Stimulated activated CD8-positive, alpha-beta memory T cell treated with anti-CD3 and anti-CD28 coated beads, Interleukin-4, amount 100 ng/mL, for 48 hours (primary cell): ENCODE results near the gene EPHA3.
"Not testable (repeated sequence)": the region's sequence is repeated elsewhere in the genome, so short reads cannot be mapped to it uniquely, and the experiment has no call there.

Experiments used
- DNase-seq: peaks from one replicate; pipeline ENCODE4 v3.0.0-alpha.2; 2020

Gene EPHA3

DNA sequence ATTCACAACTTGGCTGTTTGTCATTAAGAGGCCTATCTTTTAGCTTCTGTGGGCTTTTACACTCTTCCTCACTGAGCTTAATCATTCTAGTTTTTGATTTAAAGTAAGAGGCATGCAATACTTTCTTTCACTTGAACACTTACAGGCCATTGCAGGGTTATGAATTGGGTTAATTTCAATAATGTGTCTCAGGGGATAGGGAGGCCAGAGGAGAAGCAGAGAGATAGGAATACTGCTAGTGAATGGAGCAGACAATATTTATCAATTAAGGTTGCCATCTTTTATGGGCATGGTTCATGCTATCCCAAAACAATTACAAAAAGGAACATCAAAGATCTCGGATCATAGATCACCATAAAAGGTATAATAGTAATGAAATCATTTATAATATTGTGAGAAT is 189.8 kb downstream of the EPHA3 start:
- no peak for DNase-seq

DNA sequence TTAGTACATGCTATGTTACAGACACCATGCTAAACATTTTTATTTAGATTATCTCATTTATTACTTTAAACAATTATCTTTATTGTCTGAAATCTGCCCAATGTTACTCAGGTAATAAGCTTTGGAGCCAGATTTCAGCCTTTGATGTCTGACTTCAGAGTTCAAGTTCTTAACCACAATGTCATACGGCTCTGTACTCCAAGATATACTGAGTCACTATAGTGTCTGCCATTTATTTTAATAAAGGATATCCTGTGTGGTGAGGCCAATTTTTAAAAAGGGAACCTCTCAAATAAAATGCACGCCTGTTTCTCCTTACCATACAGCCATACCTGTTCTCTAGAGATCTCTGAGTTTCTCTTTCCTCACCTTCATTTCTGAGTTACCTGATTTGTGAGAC is 193.1 kb downstream of the EPHA3 start:
- DNase-seq = no peak

DNA sequence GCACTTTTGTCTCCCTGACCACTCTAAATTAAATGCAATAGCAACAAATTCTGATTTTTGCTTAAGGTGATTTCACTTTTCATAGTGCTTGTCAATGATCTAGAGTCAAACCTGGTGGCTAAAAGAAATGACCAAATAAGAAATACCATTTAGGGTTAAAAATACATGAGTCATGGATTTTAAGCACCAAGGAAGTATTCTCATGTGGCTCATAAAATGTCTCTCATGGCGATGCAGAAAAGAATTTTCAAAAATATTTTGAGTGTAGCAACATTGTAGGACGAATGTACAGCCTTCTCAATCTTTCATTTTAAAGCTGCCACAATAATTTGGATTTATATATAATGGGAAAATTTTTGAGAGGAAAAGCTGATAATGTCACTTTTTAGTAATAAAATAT is 193.6 kb downstream of the EPHA3 start:
- DNase-seq = no peak

DNA sequence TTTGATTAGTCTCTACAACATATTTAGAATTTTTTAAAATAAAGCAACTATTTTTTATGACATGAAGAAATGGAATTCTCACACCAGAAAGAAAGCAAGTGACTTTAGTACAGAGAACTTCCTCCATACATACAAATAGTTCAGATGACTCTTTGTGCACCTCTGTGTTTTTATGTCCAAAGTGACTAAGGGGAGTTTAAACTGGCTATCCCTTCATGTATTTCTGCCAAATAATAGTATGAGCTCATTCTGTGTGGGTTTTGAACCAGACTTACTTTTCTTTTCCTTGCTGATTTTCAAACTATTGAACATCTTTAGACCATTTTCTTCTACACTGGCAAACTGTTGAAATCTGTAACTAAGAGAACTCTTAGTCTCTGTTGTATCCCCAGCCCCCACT is 196.3 kb downstream of the EPHA3 start:
- DNase-seq = no peak

DNA sequence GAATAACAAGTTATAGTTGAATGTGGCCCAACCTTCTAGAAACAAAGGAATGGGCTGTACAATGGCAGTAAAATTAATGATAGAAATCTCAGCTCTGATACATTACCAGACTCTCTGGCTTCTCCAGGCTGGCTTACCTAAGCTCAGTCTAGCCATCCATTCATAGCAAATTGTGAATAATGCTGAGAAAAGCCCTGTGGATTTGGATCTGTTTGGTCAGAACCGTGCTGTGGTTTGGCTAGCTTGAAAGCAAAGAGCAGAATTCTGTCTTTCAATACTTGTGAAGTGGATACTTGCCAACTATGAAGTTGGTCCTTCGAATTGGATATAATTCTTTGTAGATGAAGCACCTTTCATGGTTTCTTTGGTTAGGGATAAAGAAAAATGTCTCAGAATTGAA is 199.1 kb downstream of the EPHA3 start:
- DNase-seq = no peak

DNA sequence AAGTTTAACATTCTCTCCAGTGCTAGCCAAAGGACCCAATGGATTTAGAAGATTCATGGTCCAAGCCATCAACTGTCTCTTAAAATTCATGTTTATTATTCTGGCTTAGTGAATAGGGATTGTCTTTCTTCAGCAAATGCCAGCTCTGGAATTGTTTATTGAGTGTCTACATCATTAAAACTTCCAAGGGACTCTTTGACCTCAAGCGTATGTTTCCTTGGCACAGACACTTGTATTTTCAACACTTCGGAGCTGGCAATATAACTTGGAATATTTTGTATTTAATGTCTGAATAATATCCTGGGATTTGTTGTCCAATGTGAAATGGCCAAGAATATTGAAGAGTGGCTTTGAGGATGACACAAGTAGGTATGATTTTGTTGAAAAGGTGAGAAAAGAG is 204.2 kb downstream of the EPHA3 start:
- DNase-seq = no peak

DNA sequence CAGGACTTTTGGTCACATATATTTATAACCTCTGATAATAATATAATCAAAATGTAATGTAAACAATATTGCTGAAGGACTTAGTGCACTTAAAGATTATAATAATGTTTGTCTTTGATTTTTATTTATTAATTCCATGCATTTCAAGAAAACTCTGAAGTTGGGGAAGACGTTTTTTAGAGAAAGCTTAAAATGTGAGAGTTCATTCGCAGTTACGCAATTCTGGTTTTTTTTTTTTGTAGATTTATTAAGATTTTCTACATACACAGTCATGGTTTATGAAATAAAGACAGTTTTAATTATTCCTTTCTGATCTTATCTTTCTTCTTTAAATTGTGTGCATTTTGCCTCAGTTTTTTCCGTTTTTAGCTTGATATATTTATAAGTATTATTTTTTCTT is 204.7 kb downstream of the EPHA3 start:
- no peak for DNase-seq

DNA sequence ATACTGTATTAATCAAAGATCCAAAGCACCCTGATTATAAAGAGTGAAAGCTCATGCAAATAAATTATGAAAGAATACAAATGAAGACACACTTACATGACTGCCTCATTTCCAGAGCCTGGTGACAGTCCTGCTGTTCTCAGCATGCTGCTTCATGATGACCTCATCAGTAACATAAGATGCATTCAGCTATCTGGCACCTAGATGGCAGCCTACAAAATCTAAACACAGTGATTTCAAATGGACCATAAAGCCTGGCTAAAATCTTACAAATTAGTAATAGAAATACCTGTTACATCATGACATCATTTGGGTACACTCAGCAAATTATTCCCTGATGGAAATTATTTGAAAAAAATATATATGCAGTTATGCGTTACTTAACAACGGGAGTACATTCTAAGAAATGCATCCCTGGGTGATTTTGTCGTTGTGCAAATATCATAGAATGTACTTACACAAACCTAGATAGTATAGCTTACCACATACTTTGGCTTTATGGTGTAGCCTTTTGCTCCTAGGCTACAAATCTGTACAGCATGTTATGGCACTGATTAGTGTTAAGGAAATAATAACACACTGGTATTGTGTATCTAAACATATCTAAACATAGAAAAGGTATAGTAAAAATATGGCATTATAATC is 207.2 kb downstream of the EPHA3 start:
- no peak for DNase-seq

DNA sequence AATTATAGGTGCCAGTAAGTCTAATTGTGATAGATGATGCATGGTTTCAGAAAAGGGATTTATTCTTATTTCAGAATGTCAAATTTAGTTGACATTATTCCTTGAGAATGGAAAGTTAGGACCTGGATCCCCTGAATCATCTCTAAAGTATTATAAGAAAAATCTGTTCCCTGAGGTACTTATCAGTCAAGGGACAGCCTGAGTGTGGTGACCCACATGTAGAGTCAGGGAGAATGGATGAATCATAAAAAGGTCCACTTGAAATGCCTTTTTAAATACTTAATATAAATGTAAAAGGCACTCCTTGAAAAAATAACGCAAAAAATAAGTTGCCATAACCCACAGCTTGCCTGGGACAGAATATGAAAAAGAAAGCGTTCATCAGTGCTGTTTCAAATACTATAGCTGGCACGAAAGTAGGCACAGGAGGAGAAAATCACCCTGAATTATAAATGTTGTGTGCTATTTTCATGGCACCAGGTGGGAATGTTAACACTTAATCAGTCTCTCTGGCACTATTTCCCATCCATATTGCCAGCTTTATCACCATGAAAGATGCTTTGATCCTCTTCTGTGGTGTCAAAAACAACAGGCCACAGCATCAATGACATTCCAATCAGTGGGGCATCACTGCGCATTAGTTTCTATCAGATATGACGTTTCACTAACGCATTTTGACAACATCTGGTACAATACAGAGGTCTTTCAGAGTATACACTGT is 208.5 kb downstream of the EPHA3 start:
- no peak for DNase-seq

DNA sequence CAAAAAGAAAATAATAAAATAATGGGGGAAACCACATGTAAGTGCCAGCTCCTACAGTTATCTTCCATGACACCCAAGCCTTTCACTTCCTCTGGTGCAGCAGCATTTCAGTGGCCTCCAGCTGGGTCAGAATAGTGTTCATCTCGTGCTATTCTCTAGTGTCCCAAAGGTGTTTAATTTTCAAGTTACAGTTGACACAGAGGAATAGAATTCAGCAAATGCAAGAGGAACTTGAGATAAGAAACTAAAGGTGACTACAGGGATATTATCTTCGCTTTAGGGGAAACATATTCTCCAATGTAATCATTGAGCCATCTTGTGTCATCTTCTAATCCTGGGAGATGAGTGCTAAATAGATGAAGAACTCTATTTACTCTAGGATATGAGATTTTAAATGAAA is 212.8 kb downstream of the EPHA3 start:
- DNase-seq = no peak

DNA sequence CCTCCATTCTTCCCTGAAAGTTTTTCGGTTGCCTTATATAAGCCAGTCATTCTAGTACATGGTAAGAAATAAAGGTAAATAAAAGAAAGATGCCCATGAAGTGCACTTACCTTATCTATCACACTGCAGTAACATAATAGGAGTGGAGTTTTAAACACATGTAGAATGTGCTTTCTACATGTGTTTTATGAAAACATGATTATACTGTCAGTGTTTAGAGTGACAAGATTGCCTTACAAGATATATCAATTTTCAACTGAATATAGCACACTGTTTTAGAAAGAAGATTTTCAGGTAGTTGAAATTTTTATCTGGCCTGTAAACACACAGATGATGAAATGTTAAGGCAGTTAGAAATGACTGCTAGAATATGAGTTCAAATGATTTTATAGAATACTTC is 219.6 kb downstream of the EPHA3 start:
- no peak for DNase-seq

DNA sequence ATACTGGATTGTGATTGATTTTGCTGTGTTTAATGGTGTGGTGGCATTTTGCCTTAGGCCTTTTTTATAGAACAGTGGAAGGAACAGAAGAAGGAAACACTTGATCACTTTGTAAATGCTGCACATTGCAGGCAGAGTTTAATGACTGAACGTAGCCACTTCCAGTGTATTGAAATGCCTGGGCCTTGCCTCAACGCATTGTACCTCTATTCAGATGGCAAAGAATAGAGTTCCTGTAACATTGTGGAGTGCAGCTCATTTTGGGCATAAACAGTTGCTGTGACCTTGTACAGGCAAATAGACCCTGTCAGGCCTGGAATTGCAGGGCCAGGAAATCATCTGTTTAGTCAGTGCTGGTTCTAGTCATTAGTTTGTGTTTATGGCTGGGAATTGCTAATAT is 225.0 kb downstream of the EPHA3 start:
- DNase-seq = no peak

DNA sequence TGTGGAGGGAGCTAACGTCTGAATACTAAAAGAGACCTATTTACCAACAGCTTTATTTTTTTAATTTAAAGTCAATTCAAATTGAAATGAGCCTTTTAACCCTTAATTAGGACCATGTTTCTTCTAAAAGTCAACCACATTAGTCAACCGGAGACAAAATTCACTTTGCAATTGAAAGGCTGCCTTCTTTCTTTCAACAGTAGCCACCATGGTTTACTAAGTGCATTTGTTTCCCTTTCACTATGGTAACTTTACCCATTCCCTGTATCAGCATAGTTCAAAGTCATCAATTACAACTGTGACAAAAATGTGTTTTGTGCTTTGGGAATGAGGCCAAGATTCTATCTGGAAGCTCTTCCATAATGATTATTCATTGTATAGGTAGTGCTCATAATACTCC is 225.4 kb downstream of the EPHA3 start:
- DNase-seq = no peak

DNA sequence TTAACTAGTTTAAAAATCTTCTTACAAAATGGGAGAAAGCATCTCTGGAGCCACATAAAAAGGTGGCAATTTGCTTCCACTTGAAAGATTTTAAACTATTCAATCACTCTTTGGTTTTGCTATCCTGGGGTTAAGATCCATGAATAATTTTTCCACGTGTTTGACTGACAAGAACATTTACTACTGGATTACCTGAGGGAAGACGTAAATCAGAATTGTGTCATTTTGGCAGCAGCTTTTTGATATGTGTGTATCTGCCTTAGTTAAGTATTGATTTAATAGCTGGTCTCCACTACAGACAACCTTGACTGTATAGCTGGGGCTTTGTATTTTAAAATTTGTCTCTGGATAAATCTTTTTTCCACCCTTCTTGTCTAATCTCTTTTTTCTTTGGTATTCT is 228.3 kb downstream of the EPHA3 start:
- no peak for DNase-seq

DNA sequence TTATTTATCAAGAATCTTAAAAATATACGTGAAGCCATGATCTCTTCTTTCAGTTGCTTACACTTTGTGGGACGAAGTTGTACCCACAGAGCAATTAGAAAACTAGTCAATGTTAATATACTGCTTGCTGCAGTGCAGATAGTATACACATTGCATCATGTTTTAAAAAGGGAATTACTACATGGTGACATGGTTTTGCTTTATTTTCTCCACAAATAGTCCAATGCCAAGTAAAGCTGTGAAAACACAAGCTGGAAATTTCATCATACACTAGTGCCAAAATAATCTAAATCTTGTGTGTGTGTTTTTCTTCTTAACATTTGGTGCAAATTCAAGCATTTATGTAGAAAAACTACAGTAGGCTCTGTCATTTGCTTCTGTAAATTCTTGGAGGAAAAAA is 233.0 kb downstream of the EPHA3 start:
- DNase-seq = no peak

DNA sequence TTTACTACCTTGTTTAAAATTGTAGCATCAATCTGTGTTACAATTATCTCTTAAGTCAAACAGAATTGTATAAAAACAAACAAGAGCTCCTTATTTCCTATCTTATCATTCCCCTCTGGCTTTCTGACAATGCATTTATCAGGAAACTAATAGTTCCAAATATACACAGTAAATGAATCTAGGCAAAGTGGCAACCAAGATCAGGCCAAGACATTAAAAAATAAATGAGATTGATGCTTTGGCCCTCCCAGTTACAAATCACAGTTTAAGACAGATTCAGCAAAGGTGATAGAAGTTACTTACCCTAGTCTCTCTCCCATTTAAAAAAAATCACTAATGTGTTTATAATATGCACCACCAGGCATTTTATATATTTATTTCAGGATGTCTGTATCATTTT is 236.7 kb downstream of the EPHA3 start:
- DNase-seq = no peak

DNA sequence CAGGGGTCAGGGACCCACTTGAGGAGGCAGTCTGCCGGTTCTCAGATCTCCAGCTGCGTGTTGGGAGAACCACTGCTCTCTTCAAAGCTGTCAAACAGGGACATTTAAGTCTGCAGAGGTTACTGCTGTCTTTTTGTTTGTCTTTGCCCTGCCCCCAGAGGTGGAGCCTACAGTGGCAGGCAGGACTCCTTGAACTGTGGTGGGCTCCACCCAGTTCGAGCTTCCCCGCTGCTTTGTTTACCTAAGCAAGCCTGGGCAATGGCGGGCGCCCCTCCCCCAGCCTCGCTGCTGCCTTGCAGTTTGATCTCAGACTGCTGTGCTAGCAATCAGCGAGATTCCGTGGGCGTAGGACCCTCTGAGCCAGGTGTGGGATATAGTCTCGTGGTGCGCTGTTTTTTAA is 243.5 kb downstream of the EPHA3 start:
- DNase-seq = not testable (repeated sequence)

DNA sequence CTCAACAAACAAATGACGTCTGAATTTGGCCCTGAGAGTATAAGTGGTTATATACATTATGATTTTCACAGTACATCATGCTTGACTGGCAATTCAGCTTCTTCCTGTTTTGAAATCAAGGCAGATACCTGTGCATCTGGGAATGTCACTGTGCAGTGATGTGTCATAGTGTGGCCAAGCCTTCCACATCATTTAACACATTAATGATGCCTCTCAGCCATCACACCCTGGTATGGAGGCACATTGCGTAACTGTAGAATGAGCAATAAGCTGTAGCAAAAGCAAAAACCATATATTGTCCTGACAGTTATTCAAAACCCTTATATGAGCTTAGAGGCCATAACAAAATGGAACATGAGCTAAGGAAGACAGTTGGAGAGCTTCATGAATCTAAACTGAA is 246.0 kb downstream of the EPHA3 start:
- no peak for DNase-seq

DNA sequence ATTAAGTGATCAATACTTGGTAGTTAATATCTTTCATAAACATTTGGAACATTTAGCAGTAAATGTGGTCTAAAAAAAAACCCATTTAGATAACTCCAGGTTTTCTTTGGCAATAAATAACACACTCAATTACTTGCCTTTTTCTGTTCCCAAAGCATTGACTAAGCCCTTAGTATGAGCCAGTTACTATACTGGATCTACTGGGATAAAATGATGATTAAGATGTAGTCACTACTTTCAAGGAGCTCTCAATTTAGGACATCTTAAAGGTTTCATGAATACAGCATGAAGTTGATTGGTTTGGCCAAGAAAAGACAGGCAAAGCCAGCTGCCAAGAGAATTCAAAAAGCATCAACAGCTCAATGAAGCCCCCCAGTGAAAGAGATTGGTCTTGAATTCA is 250.9 kb downstream of the EPHA3 start:
- no peak for DNase-seq

DNA sequence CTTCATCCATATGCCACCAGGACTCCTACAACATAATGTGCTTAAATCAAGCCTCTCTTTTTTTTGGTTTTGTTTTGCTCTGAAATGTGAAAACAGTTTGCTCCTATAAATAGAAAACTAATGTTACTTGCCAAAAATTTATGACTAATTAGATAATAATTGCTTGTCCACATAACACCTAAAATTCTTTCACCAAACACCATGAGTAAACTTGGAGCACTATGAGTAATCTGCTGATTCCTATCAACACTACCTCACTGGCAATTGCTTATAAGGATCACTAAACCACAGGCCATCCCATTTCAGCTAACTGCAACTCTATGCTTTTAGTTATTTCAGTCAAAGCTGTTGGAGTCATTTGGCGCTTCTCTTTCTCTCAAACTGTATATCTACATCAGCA is 252.7 kb downstream of the EPHA3 start:
- DNase-seq = no peak

DNA sequence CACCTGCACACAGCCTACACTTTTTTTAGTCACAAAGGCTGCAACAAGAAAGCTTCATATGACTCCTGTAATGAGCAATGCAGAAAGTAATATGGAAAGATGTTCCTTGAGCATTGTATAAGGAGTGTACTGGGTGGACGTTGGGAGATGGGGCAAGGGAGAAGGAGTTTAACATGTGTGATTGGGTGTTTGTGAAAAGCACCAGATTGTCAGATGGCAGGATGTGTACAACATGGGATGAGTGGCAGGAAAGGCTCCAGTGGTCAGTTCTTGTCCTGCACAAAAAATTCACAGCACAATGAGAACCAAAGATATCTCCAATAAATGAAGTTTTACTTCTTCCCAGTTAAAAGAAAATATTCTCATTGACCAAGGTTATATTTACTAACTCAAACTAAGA is 255.1 kb downstream of the EPHA3 start:
- no peak for DNase-seq

DNA sequence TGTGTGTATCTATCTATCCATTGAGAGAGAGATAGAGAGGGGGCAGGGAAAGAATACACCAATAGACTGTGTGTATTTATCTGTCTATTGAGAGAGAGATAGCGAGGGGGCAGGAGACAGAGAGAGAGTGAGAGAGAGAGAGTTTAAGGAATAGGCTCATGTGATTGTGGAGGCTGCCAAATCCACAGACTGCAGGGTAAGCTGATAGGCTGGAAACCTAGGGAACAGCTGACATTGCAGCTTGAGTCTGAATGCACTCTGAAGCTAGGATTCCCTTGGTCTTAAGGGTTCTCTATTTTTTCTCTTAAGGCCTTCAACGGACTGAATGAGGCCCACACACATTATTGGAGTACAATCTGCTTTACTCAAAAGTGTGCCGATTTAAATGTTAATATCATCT is 255.8 kb downstream of the EPHA3 start:
- no peak for DNase-seq

DNA sequence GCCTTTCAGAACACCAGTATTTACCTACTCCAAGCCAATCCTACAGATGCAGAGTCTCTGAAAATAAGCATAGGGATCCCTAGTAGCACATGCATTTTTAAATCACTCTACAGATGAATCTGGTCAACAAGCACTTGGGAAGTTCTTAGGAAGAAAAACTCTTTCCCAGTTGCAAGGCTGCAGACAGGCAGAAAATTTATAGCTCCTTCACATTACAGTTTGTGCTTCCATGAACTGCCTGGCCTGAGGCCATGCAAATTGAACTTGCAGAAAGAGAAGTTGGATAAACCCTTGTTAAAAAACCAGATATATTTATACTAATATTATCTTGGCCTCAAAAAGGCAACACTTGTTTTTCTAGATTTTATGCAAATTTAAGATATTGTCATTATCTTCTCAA is 256.9 kb downstream of the EPHA3 start:
- no peak for DNase-seq

DNA sequence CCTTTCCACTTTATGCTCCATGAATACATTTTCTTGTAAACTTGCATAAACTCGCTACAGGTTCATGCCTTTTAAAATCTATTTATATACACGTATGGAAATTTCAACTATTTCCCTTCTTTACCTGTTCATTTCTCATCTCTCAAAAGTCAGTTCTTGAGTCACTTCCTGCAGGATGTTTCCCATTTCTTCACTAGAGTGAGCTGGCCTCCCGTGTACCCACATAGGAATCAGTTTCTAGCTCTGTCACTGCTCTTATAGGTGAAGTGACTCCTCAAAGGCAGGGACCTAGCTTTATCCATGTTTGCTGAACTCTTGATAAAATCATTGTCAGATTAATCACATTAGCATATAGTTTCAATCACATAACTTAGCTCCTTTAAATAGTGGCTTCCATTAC is 259.7 kb downstream of the EPHA3 start:
- no peak for DNase-seq

DNA sequence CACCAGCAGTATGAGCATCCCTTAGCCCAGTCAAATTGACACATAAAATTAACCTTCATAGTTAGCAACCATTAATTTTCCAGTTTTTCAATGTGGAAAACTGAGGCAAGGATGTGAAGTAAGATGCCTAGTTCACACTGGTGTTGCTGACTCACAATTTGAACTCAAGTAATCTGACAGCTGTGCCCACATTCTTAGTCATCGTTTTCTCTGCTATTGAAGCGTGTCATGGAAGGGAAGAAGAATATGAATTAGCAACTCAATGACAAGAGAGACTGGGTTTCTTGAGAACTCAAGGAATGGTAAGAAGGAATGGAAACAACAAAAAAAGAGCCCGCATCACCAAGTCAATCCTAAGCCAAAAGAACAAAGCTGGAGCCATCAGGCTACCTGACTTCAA is 261.4 kb downstream of the EPHA3 start:
- no peak for DNase-seq
